ENCODE results near the gene SLC41A3. TPM values are rescaled to one million over a fixed set of nuclear protein-coding genes. Genes with fewer than 3 reads are reported as not detected.

Gene SLC41A3
- total and polyA plus RNA-seq, 2 of the 4 experiments (the other 2 are of a cell fraction): 30.5 to 43.5 TPM

DNA sequence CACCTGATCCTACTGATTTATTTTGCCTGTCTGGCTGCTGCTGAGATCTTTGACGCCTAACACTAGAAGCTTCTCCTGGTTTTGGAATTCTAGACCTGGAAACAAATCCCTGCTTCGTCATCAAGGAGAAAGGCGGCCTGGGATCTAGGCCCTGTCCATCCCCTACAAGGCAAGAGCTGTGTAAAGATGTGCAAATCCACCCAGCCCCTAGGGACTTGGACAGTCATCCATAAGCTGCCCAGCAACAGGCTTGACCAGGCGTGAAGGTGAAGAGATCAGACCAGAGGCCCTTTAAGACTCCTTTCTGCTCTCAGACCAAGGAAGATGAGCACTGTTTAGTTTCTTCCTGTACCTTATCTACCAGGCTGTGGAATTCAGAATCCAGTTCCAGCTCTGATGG, 32.2 kb downstream of the SLC41A3 start:
- 100% methylated on average over 3 of the region's 4 CpGs; no CpG with 5 or more reads in 1 of the 2 experiments for WGBS, 2 experiments (ENCODE audit: extremely low coverage in 2 of 2, insufficient read length in 1 of 2)
- BruUV-seq (replicated peaks): no TSS peak
- no peak overlapping the region for H3K27ac ChIP-seq (ENCODE audit: insufficient read depth, low read length)
- H3K9ac ChIP-seq (ENCODE audit: low read depth, low read length): no peak overlapping the region
- no peaks in the 10 kb centered on the region; the same call in 1 of the 2 replicates for H3K4me1 ChIP-seq (ENCODE audit: control insufficient read depth, insufficient read depth, low read length)
- ATAC-seq (ENCODE audit: low read depth) (no peak), DNase-seq (no peak)
- H3K56ac ChIP-seq (ENCODE audit: extremely low read depth, insufficient read depth, low read length): no peak overlapping the region
- peaks cover 10% of the 10 kb centered on the region; the same call in 1 of the 2 replicates for H3K9me1 ChIP-seq (ENCODE audit: insufficient read depth, low read length)
- H2BK15ac ChIP-seq (ENCODE audit: low read depth, low read length): no peak overlapping the region
- H3K27me3 ChIP-seq (ENCODE audit: control insufficient read depth, insufficient read depth, low read length): no peaks in the 10 kb centered on the region
- no peak overlapping the region for H2AFZ ChIP-seq (replicated peaks; ENCODE audit: low read length, poor library complexity)
- no peak overlapping the region for H4K5ac ChIP-seq (ENCODE audit: low read depth, low read length)
- H3K14ac ChIP-seq (replicated peaks; ENCODE audit: low read depth, low read length): no peak overlapping the region
- no peak overlapping the region for H2AK9ac ChIP-seq (replicated peaks; ENCODE audit: low read depth, low read length, poor library complexity)
- no peak overlapping the region for H2BK5ac ChIP-seq (ENCODE audit: low read depth, low read length, poor library complexity, severe bottlenecking)
- in situ Hi-C loops (cut with MboI; ENCODE audit: low sequenced_read_pairs) (no loop called here), dilution Hi-C loops (cut with HindIII; ENCODE audit: low sequenced_read_pairs, unreplicated experiment) (no loop called here), intact Hi-C loops (cut with micrococcal nuclease) (no loop called here)
- H3K36me3 ChIP-seq (ENCODE audit: control insufficient read depth, insufficient read depth, low read length): no peaks in the 10 kb centered on the region
- no peak overlapping the region for H3K4ac ChIP-seq (ENCODE audit: low read depth, low read length)
- H2BK20ac ChIP-seq (ENCODE audit: low read depth, low read length): no peak overlapping the region
- no peak overlapping the region for H3K4me2 ChIP-seq (ENCODE audit: low read depth, low read length)
- H3K4me3 ChIP-seq (ENCODE audit: insufficient read depth, low read depth, low read length): no peak overlapping the region
- no peak overlapping the region for H2AK5ac ChIP-seq (ENCODE audit: low read depth, low read length)
- POLR2A ChIA-PET (ENCODE audit: unreplicated experiment): no interaction called here
- no peak overlapping the region for H3K18ac ChIP-seq (ENCODE audit: low read depth, low read length)
- H3K23ac ChIP-seq (ENCODE audit: low read depth, low read length): no peak overlapping the region
- CTCF ChIA-PET: interaction anchor here (1.2 kb wide), 1 partner anchor 81 kb away, joined by 3 read pairs; no protein-coding TSS in a partner anchor
- TF ChIP-seq RCOR1 (IDR thresholded peaks at IDR 0.05; ENCODE audit: insufficient replicate concordance, low read length): no peak
- TF ChIP-seq USF2 (IDR thresholded peaks at IDR 0.05; ENCODE audit: low read depth, low read length): no peak
- TF ChIP-seq POLR2A (IDR thresholded peaks at IDR 0.05; ENCODE audit: low read depth, low read length): no peak
- TF ChIP-seq NFE2L2 (IDR thresholded peaks at IDR 0.05; ENCODE audit: low read depth, low read length): no peak
- no peak for TF ChIP-seq RFX5 (IDR thresholded peaks at IDR 0.05; ENCODE audit: low read depth, low read length)
- no peak for TF ChIP-seq CHD1 (IDR thresholded peaks at IDR 0.05; ENCODE audit: low read depth, low read length)
- TF ChIP-seq CEBPB (IDR thresholded peaks at IDR 0.05; ENCODE audit: low read depth, low read length): no peak
- no peak for TF ChIP-seq MAZ (IDR thresholded peaks at IDR 0.05; ENCODE audit: borderline replicate concordance, low read depth, low read length)
- no peak for TF ChIP-seq MXI1 (IDR thresholded peaks at IDR 0.05; ENCODE audit: borderline replicate concordance, low read depth, low read length)
- no peaks in the 10 kb centered on the region for H3K9me3 ChIP-seq (ENCODE audit: control insufficient read depth, insufficient read depth, low read length)
- no peaks in the 10 kb centered on the region; the same call in 1 of the 2 replicates for H4K20me1 ChIP-seq (ENCODE audit: insufficient read depth, low read length)
- no peaks in the 10 kb centered on the region for H3K79me1 ChIP-seq (ENCODE audit: low read depth in 1 of 2, low read length in 2 of 2)
- H4K91ac ChIP-seq (ENCODE audit: insufficient read depth, low read depth, low read length): no peak overlapping the region
- no peak overlapping the region for H2BK120ac ChIP-seq (ENCODE audit: low read depth, low read length)
- no peak overlapping the region for H4K8ac ChIP-seq (ENCODE audit: low read depth in 2 of 2, low read length in 2 of 2)

Measured in IMR-90 (cell line).